CD14-positive monocyte (primary cell): ENCODE measurements around the gene SUGCT. TPM values are rescaled to one million over a fixed set of nuclear protein-coding genes. Genes with fewer than 3 reads are reported as not detected.

Experiments
- DNase-seq, 3 donors: peaks; one replicate each; pipeline ENCODE4 v3.0.0-alpha.2; 2011 to 2022
- H2AFZ ChIP-seq: 2 replicates; pipeline ENCODE4 v1.6.0; 2012; ENCODE audit warnings: mild to moderate bottlenecking, low read depth, low read length, inconsistent platforms; ENCODE audit not compliant: insufficient read depth, poor library complexity, severe bottlenecking
- H3K27ac ChIP-seq, 2 donors: 1 replicate in 1 of 2; 2 replicates in 1 of 2; pipeline ENCODE4 v1.5.1; 2012 to 2013; ENCODE audit warnings: low read length in 2 of 2, control low read depth in 1 of 2, inconsistent platforms in 1 of 2, low read depth in 1 of 2, mild to moderate bottlenecking in 1 of 2
- H3K27me3 ChIP-seq, 2 donors: one replicate each; pipeline versions ENCODE4 v1.6.0 to v1.6.1; 2011 to 2013; ENCODE audit warnings: low read length in 2 of 2; ENCODE audit not compliant: control insufficient read depth in 2 of 2, insufficient read depth in 2 of 2
- H3K36me3 ChIP-seq, 2 donors: replicated peaks in 1 of 2; 1 replicate in 1 of 2; 2 replicates in 1 of 2; pipeline versions ENCODE4 v1.5.1 to v1.6.1; 2012 to 2013; ENCODE audit warnings: low read length in 2 of 2, control low read depth in 1 of 2, inconsistent platforms in 1 of 2, mild to moderate bottlenecking in 1 of 2; ENCODE audit not compliant: insufficient read depth in 2 of 2, control insufficient read depth in 1 of 2
- H3K4me1 ChIP-seq, 2 donors: 1 replicate in 1 of 2; 2 replicates in 1 of 2; pipeline versions ENCODE4 v1.5.1 to v1.6.1; 2012 to 2013; ENCODE audit warnings: low read length in 2 of 2, control low read depth in 1 of 2, inconsistent platforms in 1 of 2, mild to moderate bottlenecking in 1 of 2, moderate library complexity in 1 of 2; ENCODE audit not compliant: insufficient read depth in 2 of 2, control insufficient read depth in 1 of 2
- H3K4me2 ChIP-seq: replicated peaks from 2 replicates; pipeline ENCODE3; 2012; ENCODE audit warnings: low read length, moderate library complexity, mild to moderate bottlenecking; ENCODE audit not compliant: poor library complexity, severe bottlenecking; ENCODE audit errors: extremely low read depth
- H3K4me3 ChIP-seq, 3 experiments: fragments of 200-600 bp in 1 of 3; sonication (generic) in 1 of 3; replicated peaks in 1 of 3; 1 replicate in 2 of 3; 2 replicates in 1 of 3; pipeline ENCODE4 v1.5.1; 2011 to 2013; ENCODE audit warnings: low read length in 3 of 3, mild to moderate bottlenecking in 3 of 3, control low read depth in 2 of 3, low read depth in 2 of 3, inconsistent platforms in 1 of 3, moderate library complexity in 1 of 3
- H3K79me2 ChIP-seq: 2 replicates; pipeline ENCODE4 v1.6.0; 2012; ENCODE audit warnings: mild to moderate bottlenecking, control low read depth, inconsistent platforms, low read length, moderate library complexity; ENCODE audit not compliant: insufficient read depth
- H3K9ac ChIP-seq: 2 replicates; pipeline ENCODE4 v1.6.0; 2017; ENCODE audit warnings: low read length, mild to moderate bottlenecking; ENCODE audit not compliant: insufficient read depth, poor library complexity, severe bottlenecking
- H3K9me3 ChIP-seq, 2 donors: replicated peaks in 1 of 2; 1 replicate in 1 of 2; 2 replicates in 1 of 2; pipeline versions ENCODE4 v1.5.1 to v1.6.1; 2012 to 2013; ENCODE audit warnings: low read length in 2 of 2, control low read depth in 1 of 2; ENCODE audit not compliant: control insufficient read depth in 1 of 2, insufficient read depth in 1 of 2
- H4K20me1 ChIP-seq: 2 replicates; pipeline ENCODE4 v1.6.0; 2012; ENCODE audit warnings: mild to moderate bottlenecking, low read length, control low read depth, moderate library complexity; ENCODE audit not compliant: insufficient read depth
- H3K27ac Mint-ChIP-seq, 7 donors: one replicate each; pipeline ENCODE4 v1.8.0; 2020; ENCODE audit warnings: mild to moderate bottlenecking in 7 of 7, mixed read lengths in 7 of 7, moderate library complexity in 6 of 7, inconsistent platforms in 2 of 7
- H3K27me3 Mint-ChIP-seq, 3 donors: one replicate each; pipeline ENCODE4 v1.8.0; 2021 to 2022; ENCODE audit warnings: low read depth in 3 of 3, mild to moderate bottlenecking in 3 of 3, mixed read lengths in 3 of 3, moderate library complexity in 3 of 3, inconsistent platforms in 1 of 3
- H3K36me3 Mint-ChIP-seq, 2 donors: one replicate each; pipeline ENCODE4 v1.8.0; 2020; ENCODE audit warnings: mixed read lengths in 2 of 2, inconsistent platforms in 1 of 2, mild to moderate bottlenecking in 1 of 2
- H3K4me1 Mint-ChIP-seq: one replicate; pipeline ENCODE4 v1.8.0; 2020; ENCODE audit warnings: mild to moderate bottlenecking, mixed read lengths
- H3K4me3 Mint-ChIP-seq, 2 donors: one replicate each; pipeline ENCODE4 v1.8.0; 2020; ENCODE audit warnings: mild to moderate bottlenecking in 2 of 2, mixed read lengths in 2 of 2, moderate library complexity in 1 of 2
- H3K9me3 Mint-ChIP-seq, 7 donors: one replicate each; pipeline ENCODE4 v1.8.0; 2020 to 2022; ENCODE audit warnings: mixed read lengths in 7 of 7, mild to moderate bottlenecking in 6 of 7, moderate library complexity in 6 of 7, inconsistent platforms in 2 of 7
- WGBS: methylation state at CpG from one replicate; pipeline ENCODE4 v1.1.5; 2013; ENCODE audit warnings: missing lambda C conversion rate; ENCODE audit not compliant: insufficient coverage; 5-methylcytosine and 5-hydroxymethylcytosine counted together
- intact Hi-C, 2 donors: fragments of 100-400 bp; cut with micrococcal nuclease; formaldehyde crosslinking; loops; one replicate each; pipeline versions ENCODE4 v1.15.0 to v1.15.1; 2023
- polyA plus RNA-seq, 3 donors: library from polyadenylated mRNA; depleted of rRNA in 1 of 3; unstranded in 2 of 3; stranded (reverse) in 1 of 3; fragments of 300-500 nt in 2 of 3; fragments of >200 nt in 1 of 3; fragmentation: Illumina TruSeq in 2 of 3; gene quantifications; 1 replicate in 2 of 3; 2 replicates in 1 of 3; pipeline ENCODE4 v1.2.3, GENCODE V29; 2012 to 2021
- TF ChIP-seq, protein P1 (sequence below): fragments of 200-600 bp; IDR thresholded peaks from one replicate; pipeline ENCODE4 v1.8.0; 2022; ENCODE audit warnings: antibody characterized with exemption, mild to moderate bottlenecking

Gene SUGCT
- polyA plus RNA-seq, 3 donors = not detected

DNA sequence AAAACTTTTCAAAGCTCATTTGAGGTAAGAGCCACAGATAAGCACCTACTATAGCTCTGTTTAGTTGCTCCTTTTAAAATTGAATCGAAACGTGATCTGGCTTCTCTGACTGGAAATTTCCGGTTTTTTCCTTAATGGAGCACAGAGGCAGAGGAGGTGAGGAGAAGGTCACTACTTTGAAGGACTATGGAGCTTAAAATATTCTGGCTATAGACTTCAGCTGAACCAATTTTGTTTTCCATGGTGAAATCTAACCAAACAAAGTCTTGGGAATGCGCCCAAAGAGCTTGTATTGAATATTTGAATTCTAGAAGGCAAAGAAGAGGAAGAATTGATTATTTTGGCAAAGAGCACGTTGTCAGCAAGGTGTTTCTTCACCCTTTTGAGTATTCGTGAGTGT is 711.1 kb downstream of the SUGCT start:
- no peak overlapping the region for H3K4me3 Mint-ChIP-seq
- H3K27ac Mint-ChIP-seq = no peak overlapping the region
- no peak overlapping the region for H2AFZ ChIP-seq

DNA sequence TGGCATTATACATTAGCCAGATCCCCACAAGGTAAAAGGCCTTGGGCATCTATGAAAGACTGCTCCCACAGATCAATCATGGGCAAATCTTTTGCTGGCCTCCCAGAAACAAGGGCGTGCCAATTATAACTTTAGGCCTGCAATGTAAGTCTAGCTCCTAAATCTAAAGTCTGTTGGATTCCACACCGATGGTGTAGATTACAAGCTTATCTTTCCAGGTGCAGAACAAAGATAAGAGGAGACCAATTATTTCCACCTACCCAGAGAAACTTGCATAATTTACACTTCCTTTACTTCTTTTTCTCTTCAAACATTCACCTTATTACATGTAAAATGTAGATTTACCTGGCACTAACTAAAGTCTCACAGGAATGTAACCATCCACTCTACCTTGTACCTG is 713.1 kb downstream of the SUGCT start:
- H3K27ac ChIP-seq = no peak overlapping the region
- H3K9me3 Mint-ChIP-seq = peaks cover 3 to 15% (median 10%) of the 10 kb centered on the region in 7 donors
- H3K4me1 ChIP-seq = no peaks in the 10 kb centered on the region
- H3K79me2 ChIP-seq = no peaks in the 10 kb centered on the region
- no peak overlapping the region for H3K27ac Mint-ChIP-seq
- H4K20me1 ChIP-seq = no peaks in the 10 kb centered on the region
- no peaks in the 10 kb centered on the region for H3K27me3 ChIP-seq
- H3K9ac ChIP-seq = no peak overlapping the region
- WGBS = 95% methylated on average over 2 of the region's 2 CpGs
- no peaks in the 10 kb centered on the region for H3K27me3 Mint-ChIP-seq
- peaks cover 0 to 9% of the 10 kb centered on the region in 2 donors for H3K9me3 ChIP-seq
- H3K4me1 Mint-ChIP-seq = no peaks in the 10 kb centered on the region
- no peaks in the 10 kb centered on the region for H3K36me3 Mint-ChIP-seq
- no peak overlapping the region for H3K4me2 ChIP-seq
- no peak overlapping the region for H3K4me3 Mint-ChIP-seq
- no peak overlapping the region for H2AFZ ChIP-seq
- no peak overlapping the region for H3K4me3 ChIP-seq
- no peak for DNase-seq
- intact Hi-C loops = no loop called here
- no peaks in the 10 kb centered on the region for H3K36me3 ChIP-seq
- TF ChIP-seq, protein P1, sequence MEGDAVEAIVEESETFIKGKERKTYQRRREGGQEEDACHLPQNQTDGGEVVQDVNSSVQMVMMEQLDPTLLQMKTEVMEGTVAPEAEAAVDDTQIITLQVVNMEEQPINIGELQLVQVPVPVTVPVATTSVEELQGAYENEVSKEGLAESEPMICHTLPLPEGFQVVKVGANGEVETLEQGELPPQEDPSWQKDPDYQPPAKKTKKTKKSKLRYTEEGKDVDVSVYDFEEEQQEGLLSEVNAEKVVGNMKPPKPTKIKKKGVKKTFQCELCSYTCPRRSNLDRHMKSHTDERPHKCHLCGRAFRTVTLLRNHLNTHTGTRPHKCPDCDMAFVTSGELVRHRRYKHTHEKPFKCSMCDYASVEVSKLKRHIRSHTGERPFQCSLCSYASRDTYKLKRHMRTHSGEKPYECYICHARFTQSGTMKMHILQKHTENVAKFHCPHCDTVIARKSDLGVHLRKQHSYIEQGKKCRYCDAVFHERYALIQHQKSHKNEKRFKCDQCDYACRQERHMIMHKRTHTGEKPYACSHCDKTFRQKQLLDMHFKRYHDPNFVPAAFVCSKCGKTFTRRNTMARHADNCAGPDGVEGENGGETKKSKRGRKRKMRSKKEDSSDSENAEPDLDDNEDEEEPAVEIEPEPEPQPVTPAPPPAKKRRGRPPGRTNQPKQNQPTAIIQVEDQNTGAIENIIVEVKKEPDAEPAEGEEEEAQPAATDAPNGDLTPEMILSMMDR = no peak

More for the DNA sequence above, 711.1 kb downstream of the SUGCT start:
- H3K79me2 ChIP-seq = no peaks in the 10 kb centered on the region
- H3K4me1 ChIP-seq = no peaks in the 10 kb centered on the region
- TF ChIP-seq, protein P1 = no peak
- H4K20me1 ChIP-seq = no peaks in the 10 kb centered on the region
- H3K4me2 ChIP-seq = no peak overlapping the region
- H3K9ac ChIP-seq = no peak overlapping the region
- Mint-ChIP-seq H3K27me3 (no peaks in the 10 kb centered on the region), H3K36me3 (no peaks in the 10 kb centered on the region), H3K9me3 (peaks cover 3 to 15% (median 8%) of the 10 kb centered on the region in 7 donors), H3K4me1 (no peaks in the 10 kb centered on the region)
- intact Hi-C loops = no loop called here
- DNase-seq = no peak
- H3K9me3 ChIP-seq = peaks cover 0 to 9% of the 10 kb centered on the region in 2 donors
- no peak overlapping the region for H3K4me3 ChIP-seq
- 100% methylated on average over 5 of the region's 6 CpGs for WGBS
- H3K27ac ChIP-seq = no peak overlapping the region
- no peaks in the 10 kb centered on the region for H3K36me3 ChIP-seq
- no peaks in the 10 kb centered on the region for H3K27me3 ChIP-seq
